Mesendoderm (in vitro differentiated cells): Measurements from ENCODE around the gene CRELD2.

ENCODE experiments used
- DNase-seq: peaks from one replicate; pipeline ENCODE4 v3.0.0; 2013
- H2AK5ac ChIP-seq: 2 replicates; pipeline ENCODE4 v1.6.1; 2013; ENCODE audit warnings: low read length, inconsistent platforms
- H2BK120ac ChIP-seq: 2 replicates; pipeline ENCODE4 v1.6.1; 2013; ENCODE audit warnings: low read depth, mild to moderate bottlenecking, low read length, moderate library complexity, mixed read lengths
- H2BK15ac ChIP-seq: replicated peaks from 2 replicates; pipeline ENCODE4 v1.6.1; 2013; ENCODE audit warnings: low read depth, mild to moderate bottlenecking, moderate library complexity
- H2BK5ac ChIP-seq: 2 replicates; pipeline ENCODE4 v1.6.1; 2013; ENCODE audit warnings: low read length, inconsistent platforms
- H3K18ac ChIP-seq: 2 replicates; pipeline ENCODE4 v1.6.1; 2013; ENCODE audit warnings: mild to moderate bottlenecking, low read length, mixed read lengths
- H3K23ac ChIP-seq: one replicate; pipeline ENCODE4 v1.6.1; 2013; ENCODE audit warnings: low read length
- H3K27ac ChIP-seq: 2 replicates; pipeline ENCODE4 v1.5.1; 2013; ENCODE audit warnings: low read depth, mild to moderate bottlenecking, inconsistent platforms, low read length, moderate library complexity
- H3K27me3 ChIP-seq: 2 replicates; pipeline ENCODE4 v1.6.1; 2013; ENCODE audit warnings: low read length, control low read depth, mild to moderate bottlenecking, inconsistent platforms; ENCODE audit not compliant: insufficient read depth, poor library complexity
- H3K36me3 ChIP-seq: 2 replicates; pipeline ENCODE4 v1.6.1; 2013; ENCODE audit warnings: low read length, inconsistent platforms; ENCODE audit not compliant: control insufficient read depth, insufficient read depth
- H3K4ac ChIP-seq: one replicate; pipeline ENCODE4 v1.6.1; 2013; ENCODE audit warnings: low read depth, mild to moderate bottlenecking, low read length, moderate library complexity
- H3K4me1 ChIP-seq: 2 replicates; pipeline ENCODE4 v1.6.1; 2013; ENCODE audit warnings: low read depth, low read length, inconsistent platforms; ENCODE audit not compliant: control insufficient read depth
- H3K4me2 ChIP-seq: 2 replicates; pipeline ENCODE4 v1.6.1; 2013; ENCODE audit warnings: low read length
- H3K4me3 ChIP-seq: 2 replicates; pipeline ENCODE4 v1.5.1; 2013; ENCODE audit warnings: mild to moderate bottlenecking, low read length
- H3K56ac ChIP-seq: one replicate; pipeline ENCODE4 v1.6.1; 2013; ENCODE audit warnings: low read length
- H3K79me1 ChIP-seq: 2 replicates; pipeline ENCODE4 v1.6.1; 2013; ENCODE audit warnings: low read length, inconsistent platforms
- H3K79me2 ChIP-seq: 2 replicates; pipeline ENCODE4 v1.6.1; 2013; ENCODE audit warnings: mild to moderate bottlenecking, low read length; ENCODE audit not compliant: control insufficient read depth, insufficient read depth
- H3K9ac ChIP-seq: 2 replicates; pipeline ENCODE4 v1.6.1; 2013; ENCODE audit warnings: low read length, inconsistent platforms
- H4K5ac ChIP-seq: one replicate; pipeline ENCODE4 v1.6.1; 2013; ENCODE audit warnings: low read length
- H4K8ac ChIP-seq: one replicate; pipeline ENCODE4 v1.6.1; 2013; ENCODE audit warnings: low read depth, mild to moderate bottlenecking, control low read depth, low read length, moderate library complexity
- WGBS: extraction: QIAGEN DNeasy Blood & Tissue Kit; methylation state at CpG from one replicate; pipeline ENCODE4 v1.1.7; 2013; ENCODE audit warnings: low lambda C conversion rate, missing lambda C conversion rate; ENCODE audit not compliant: insufficient coverage; ENCODE audit errors: extremely low coverage; 5-methylcytosine and 5-hydroxymethylcytosine counted together

CRELD2 gene

GRCh38 chr22:49962751-49963646 lies 44.6 kb downstream of the CRELD2 start:
- H4K8ac ChIP-seq = no peak overlapping the region
- H3K23ac ChIP-seq = no peak overlapping the region
- peak overlapping the region; percentile 86 for H3K56ac ChIP-seq
- H3K4me1 ChIP-seq = peaks cover 2% of the 10 kb centered on the region
- H2BK120ac ChIP-seq = no peak overlapping the region
- H3K27me3 ChIP-seq = no peaks in the 10 kb centered on the region
- no peak overlapping the region for H2BK15ac ChIP-seq
- no peak overlapping the region for H3K4me3 ChIP-seq
- peaks cover 4% of the 10 kb centered on the region for H3K79me2 ChIP-seq
- no CpG with 5 or more reads among the region's 63 CpGs for WGBS
- H3K9ac ChIP-seq = peak overlapping the region; percentile 67
- H4K5ac ChIP-seq = no peak overlapping the region
- DNase-seq = no peak
- H3K18ac ChIP-seq = no peak overlapping the region
- H3K27ac ChIP-seq = no peak overlapping the region
- H3K36me3 ChIP-seq = no peaks in the 10 kb centered on the region
- H2AK5ac ChIP-seq = no peak overlapping the region
- H3K4me2 ChIP-seq = peak overlapping the region; percentile 26
- no peak overlapping the region for H2BK5ac ChIP-seq
- H3K79me1 ChIP-seq = peaks cover 2% of the 10 kb centered on the region
- H3K4ac ChIP-seq = no peak overlapping the region

- DNase-seq = no peak
- Histone ChIP-seq H3K18ac (no peak overlapping the region), H2AK5ac (no peak overlapping the region), H2BK120ac (no peak overlapping the region), H2BK5ac (no peak overlapping the region), H2BK15ac (no peak overlapping the region), H3K23ac (no peak overlapping the region), H3K27me3 (no peaks in the 10 kb centered on the region), H3K56ac (no peak overlapping the region), H3K9ac (no peak overlapping the region), H3K79me1 (peaks cover 2% of the 10 kb centered on the region), H3K27ac (no peak overlapping the region), H3K36me3 (no peaks in the 10 kb centered on the region), H3K4ac (no peak overlapping the region), H3K4me1 (peaks cover 2% of the 10 kb centered on the region), H4K8ac (no peak overlapping the region), H3K4me2 (no peak overlapping the region), H4K5ac (no peak overlapping the region), H3K4me3 (no peak overlapping the region), H3K79me2 (peaks cover 4% of the 10 kb centered on the region)
- WGBS = no CpG with 5 or more reads among the region's 6 CpGs
Measured at GRCh38 chr22:49963647-49964026, 45.2 kb downstream of the CRELD2 start.

- Histone ChIP-seq H2BK120ac (no peak overlapping the region), H2AK5ac (no peak overlapping the region), H4K5ac (no peak overlapping the region), H2BK5ac (no peak overlapping the region), H3K4me1 (peaks cover 2% of the 10 kb centered on the region), H3K79me2 (peaks cover 4% of the 10 kb centered on the region), H3K27me3 (no peaks in the 10 kb centered on the region), H2BK15ac (no peak overlapping the region), H3K36me3 (no peaks in the 10 kb centered on the region), H3K4me2 (no peak overlapping the region), H3K79me1 (peaks cover 2% of the 10 kb centered on the region), H3K27ac (no peak overlapping the region), H3K9ac (no peak overlapping the region), H3K4me3 (no peak overlapping the region), H3K56ac (no peak overlapping the region), H3K23ac (no peak overlapping the region), H3K18ac (no peak overlapping the region), H4K8ac (no peak overlapping the region), H3K4ac (no peak overlapping the region)
- no peak for DNase-seq
- WGBS = no CpG with 5 or more reads among the region's 19 CpGs
Measured at GRCh38 chr22:49964136-49965090, 46.0 kb downstream of the CRELD2 start.

- H3K56ac ChIP-seq = no peak overlapping the region
- no peak overlapping the region for H3K4ac ChIP-seq
- H4K5ac ChIP-seq = no peak overlapping the region
- peaks cover 4% of the 10 kb centered on the region for H3K79me2 ChIP-seq
- no peak overlapping the region for H2BK5ac ChIP-seq
- no peak overlapping the region for H2AK5ac ChIP-seq
- no peak overlapping the region for H3K23ac ChIP-seq
- no peak overlapping the region for H2BK120ac ChIP-seq
- no CpG with 5 or more reads among the region's 22 CpGs for WGBS
- H3K4me2 ChIP-seq = no peak overlapping the region
- no peak overlapping the region for H3K27ac ChIP-seq
- H3K79me1 ChIP-seq = peaks cover 2% of the 10 kb centered on the region
- no peak overlapping the region for H2BK15ac ChIP-seq
- H3K9ac ChIP-seq = no peak overlapping the region
- no peaks in the 10 kb centered on the region for H3K27me3 ChIP-seq
- H3K4me1 ChIP-seq = peaks cover 2% of the 10 kb centered on the region
- DNase-seq = no peak
- H3K4me3 ChIP-seq = no peak overlapping the region
- no peak overlapping the region for H3K18ac ChIP-seq
- H3K36me3 ChIP-seq = no peaks in the 10 kb centered on the region
- no peak overlapping the region for H4K8ac ChIP-seq
Measured at GRCh38 chr22:49965091-49966040, 46.9 kb downstream of the CRELD2 start.

- H3K79me2 ChIP-seq = peaks cover 4% of the 10 kb centered on the region
- H3K27ac ChIP-seq = no peak overlapping the region
- no peak overlapping the region for H4K5ac ChIP-seq
- no peak overlapping the region for H3K9ac ChIP-seq
- no peak overlapping the region for H3K4me3 ChIP-seq
- no peak overlapping the region for H3K18ac ChIP-seq
- no peak overlapping the region for H2BK15ac ChIP-seq
- H2BK5ac ChIP-seq = no peak overlapping the region
- H3K4me1 ChIP-seq = peaks cover 2% of the 10 kb centered on the region
- H3K79me1 ChIP-seq = peaks cover 2% of the 10 kb centered on the region
- H3K4me2 ChIP-seq = no peak overlapping the region
- no CpG with 5 or more reads among the region's 11 CpGs for WGBS
- H3K4ac ChIP-seq = no peak overlapping the region
- H3K27me3 ChIP-seq = no peaks in the 10 kb centered on the region
- H3K23ac ChIP-seq = no peak overlapping the region
- no peaks in the 10 kb centered on the region for H3K36me3 ChIP-seq
- DNase-seq = no peak
- no peak overlapping the region for H4K8ac ChIP-seq
- H3K56ac ChIP-seq = no peak overlapping the region
- H2AK5ac ChIP-seq = no peak overlapping the region
- H2BK120ac ChIP-seq = no peak overlapping the region
Measured at GRCh38 chr22:49966041-49966773, 47.8 kb downstream of the CRELD2 start.
